ENCODE measurements around the gene DHRSX.
"Not testable (repeated sequence)": the region's sequence is repeated elsewhere in the genome, so short reads cannot be mapped to it uniquely, and the experiment has no call there.

Gene DHRSX

DNA sequence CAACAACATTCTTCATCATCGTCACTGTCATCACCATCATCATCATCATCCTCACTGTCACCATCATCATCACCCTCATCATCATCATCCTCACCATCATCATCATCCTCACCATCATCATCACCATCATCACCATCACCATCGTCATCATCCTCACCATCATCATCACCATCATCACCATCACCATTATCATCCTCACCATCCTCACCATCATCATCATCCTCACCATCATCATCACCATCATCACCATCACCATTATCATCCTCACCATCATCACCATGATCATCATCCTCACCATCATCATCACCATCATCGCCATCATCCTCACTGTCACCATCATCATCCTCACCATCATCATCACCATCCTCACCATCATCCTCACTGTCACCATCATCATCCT is 18.9 kb upstream of the DHRSX start:
- DNase-seq: not testable (repeated sequence)

DNA sequence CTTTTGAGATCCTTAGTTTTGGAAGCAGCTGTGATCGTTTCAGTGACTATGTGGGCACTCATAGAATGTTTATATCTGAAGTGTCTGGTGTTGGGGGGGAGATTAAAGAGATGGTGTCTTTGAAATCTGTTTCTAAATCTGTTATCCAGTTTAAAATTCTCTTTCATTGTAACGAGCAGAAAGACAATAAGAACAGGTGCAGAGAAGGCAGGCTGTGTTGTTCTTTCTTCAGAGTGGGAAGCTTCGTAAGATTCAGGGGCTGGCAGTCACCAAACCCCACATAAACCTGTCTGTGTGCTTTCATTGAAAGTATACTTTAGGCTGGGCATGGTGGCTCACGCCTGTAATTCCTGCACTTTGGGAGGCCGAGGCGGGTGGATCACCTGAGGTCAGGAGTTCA is 16.3 kb upstream of the DHRSX start:
- no peak for DNase-seq

DNA sequence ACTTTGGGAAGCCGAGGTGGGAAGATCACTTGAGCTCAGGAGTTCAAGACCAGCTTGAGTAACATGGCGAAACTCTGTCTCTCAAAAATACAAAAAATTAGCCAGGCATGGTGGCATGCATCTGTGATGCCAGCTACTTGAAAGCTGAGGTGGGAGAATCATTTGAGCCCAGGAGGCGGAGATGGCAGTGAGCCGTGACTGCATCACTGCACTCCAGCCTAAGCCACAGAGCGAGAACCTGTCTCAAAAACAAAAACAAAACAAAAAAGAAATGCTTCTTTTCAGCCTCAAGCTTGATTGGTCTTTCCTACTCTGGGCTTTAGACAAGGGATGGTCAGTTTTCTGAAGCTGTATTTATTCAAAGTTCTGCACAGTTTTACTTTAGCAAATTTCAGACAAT is 15.8 kb upstream of the DHRSX start:
- no peak for DNase-seq

DNA sequence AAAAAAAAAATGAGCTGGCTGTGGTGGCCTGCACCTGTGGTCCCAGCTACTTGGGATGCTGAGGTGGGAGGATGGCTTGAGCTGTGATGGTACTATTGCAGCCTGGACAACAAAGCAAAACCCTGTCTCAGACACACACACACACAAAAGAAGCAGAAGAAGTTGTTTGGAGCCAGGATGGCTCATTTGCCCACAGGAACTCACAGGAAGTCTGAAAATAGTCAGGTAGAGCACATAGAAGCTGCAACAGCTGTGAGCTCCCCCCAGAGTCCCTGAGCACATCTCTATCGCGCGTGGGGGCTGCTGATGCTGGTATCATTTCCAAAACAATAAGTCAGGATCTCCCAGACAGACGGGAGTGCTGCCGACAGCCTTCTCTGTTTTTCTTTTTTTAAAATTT is 13.4 kb upstream of the DHRSX start:
- DNase-seq: no peak

DNA sequence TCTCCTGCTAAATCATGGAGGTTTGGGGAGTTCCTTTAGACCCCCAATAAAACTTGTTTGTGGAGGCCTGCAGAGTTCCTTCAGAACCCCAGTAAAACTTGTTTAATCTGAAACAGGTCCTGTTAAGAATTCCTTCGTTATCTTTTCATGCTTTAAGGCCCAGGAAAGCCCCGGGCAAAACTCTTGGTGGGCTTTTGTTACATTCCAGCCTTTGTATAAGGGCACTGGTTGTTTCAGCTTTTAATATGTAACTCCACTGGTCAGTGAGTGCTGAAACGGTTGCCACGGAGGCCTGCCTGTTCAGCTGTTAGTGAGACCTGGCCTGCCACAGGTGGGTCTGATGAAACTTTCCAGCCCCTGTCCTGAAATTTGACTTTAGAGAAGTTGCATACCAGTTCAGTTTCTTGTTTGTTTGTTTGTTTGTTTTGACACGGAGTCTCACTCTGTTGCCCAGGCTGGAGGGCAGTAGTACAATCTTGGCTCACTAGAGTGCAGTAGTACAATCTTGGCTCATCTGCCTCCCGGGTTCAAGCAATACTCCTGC is 12.4 kb upstream of the DHRSX start:
- no peak for DNase-seq

DNA sequence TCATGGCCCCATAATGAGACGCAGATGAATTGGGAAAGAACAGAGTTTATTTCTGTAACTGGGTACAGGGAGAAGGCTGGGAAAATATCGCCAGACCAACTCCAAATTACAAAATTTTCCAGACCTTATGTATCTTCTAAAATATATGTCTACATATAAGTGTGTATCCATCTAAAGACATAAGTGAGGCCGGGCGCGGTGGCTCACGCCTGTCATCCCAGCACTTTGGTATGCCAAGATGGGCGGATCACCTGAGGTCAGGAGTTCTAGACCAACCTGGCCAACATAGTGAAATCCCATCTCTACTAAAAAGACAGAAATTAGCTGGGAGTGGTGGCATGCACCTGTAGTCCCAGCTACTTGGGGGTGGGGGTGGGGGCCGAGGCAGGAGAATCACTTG is 11.7 kb upstream of the DHRSX start:
- DNase-seq: no peak

DNA sequence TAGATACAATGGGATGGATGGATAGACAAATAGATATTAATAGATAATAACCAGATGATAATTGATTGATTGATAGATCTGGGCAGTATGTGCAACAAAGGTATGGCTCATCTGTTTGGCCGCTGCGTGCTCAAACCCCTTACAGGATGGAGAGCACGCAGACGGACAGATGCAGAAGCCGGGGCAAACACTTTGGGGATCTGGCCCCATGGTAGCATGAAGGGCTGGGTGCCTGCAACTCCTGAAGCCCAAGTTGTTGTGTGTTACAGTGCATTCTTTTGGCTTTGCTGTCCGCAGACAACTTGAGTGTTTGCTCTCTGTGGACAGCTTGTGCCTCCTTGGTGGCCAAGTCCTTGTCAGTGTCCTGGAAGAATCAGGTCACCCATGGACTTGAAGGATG is 10.6 kb upstream of the DHRSX start:
- DNase-seq: no peak

DNA sequence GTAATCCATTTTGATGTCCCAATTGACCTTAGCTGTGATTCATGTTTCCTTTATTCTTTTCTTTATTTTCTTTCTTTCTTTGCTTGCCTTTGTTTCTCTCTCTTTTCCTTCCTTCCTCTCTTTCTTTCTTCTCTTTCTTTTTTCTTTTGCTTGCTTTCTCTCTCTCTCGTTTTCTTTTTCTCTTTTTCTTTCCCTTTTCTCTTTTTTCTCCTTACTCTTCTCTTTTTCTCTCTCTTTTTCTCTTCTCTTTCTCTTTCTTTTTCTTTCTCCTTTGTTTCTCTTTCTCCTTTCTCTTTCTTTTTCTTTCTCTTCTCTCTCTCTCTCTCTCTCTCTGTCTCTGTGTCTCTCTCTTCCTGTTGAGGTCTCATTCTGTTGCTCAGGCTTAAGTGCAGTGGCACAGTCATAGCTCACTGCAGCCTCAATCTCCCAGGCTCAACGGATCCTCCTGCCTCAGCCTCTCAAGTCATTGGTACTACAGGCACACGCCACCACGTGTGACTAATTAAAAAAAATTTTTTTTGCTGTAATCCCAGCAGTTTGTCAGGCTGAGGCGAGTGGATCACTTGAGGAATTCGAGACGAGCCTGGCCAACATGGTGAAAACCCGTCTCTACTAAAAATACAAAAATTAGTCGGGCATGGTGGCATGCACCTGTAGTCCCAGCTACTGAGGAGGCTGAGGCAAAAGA is 8.0 kb upstream of the DHRSX start:
- no peak for DNase-seq

DNA sequence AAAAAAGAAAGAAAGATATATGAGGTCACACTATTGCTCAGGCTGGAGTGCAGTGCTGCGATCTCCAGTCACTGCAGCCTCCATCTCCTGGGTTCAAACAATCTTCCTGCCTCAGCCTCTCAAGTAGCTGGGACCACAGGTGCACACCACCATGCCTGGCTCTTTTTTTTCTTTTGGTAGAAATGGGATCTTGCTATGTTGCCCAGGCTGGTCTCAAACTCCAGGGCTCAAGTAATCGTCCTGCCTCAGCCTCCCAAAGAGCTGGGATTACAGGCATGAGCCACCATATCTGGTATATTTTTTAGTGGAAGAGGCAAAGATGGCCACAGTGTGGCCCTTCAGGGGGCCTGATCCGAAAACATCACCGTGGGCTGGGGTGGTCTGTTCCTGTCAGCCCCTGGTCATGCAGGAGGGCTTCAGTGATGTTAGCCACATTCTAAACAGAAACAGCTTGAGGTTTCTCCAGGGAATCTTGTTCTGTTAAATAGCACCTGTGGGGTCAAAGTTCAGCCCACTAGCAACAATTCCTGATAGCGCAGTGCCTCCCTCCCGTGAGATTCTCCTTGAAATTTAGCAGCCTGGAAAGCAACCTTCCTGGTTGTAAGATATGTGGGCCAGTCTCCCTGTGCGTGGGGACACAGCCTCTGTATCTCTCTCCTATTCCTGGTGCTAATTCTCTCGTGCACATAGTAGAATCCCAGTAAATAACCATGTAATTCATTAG is 7.3 kb upstream of the DHRSX start:
- DNase-seq: no peak

DNA sequence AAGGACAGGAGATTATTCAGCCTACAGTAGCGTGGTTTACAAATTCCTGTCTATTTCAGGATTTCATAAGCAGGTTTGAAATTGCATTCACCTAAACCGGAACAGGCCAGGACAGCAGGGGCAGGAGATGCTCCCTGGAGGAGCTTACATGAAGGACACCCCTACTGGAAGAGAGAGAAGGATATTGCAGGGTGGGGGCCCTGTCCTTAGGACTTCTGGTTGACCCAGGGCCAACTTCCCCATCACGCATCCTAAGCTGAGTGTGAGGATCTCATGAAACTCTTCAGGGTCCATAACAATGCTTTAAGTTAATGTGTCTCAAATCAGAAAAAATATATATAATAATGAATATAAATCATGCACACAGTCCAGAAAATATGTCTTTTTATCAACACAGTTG is 6.4 kb upstream of the DHRSX start:
- DNase-seq: no peak

DNA sequence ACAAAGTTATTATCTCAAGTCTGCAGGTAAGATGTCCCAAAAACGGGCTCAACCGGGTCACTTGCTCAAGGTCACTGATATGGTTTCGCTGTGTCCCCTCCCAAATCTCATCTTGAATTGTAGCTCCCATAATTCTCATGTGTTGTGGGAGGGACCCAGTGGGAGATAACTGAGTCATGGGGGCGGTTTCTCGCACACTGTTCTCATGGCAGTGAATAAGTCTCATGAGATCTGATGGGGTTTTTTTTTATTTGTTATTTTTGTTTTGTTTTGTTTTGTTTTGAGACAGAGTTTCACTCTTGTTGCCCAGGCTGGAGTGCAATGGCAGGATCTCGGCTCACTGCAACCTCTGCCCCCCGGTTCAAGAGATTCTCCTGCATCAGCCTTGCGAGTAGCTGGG is 4.6 kb upstream of the DHRSX start:
- DNase-seq: not testable (repeated sequence)

DNA sequence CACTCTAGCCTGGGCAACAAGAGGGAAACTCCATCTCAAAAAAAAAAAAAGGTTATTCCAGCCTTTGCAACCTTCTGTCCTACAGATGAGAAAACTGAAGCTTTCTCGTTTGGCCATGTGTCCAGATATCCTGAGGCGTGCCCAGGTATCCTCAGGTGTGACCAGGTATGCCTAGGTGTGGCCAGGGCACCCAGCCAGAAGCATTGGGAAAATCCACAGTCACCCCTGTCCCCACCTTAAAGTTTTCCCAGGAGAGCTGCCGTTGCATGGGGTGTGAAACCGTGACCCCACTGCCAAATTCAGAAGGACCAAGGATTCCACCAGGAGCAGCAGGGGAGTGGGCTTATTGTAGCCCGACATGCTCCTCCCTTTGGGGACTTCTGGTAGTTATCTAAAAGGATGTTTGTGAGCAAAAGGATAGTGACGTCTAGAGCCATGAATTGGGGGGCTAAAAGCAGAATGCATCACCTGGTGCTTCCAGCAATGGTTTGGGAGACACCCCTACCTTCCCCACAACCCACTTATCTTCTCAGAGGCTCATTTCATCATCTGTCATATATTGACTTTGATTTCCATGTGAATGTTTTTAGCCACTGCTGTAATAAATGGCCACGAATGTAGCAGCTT is 4.0 kb upstream of the DHRSX start:
- no peak for DNase-seq

DNA sequence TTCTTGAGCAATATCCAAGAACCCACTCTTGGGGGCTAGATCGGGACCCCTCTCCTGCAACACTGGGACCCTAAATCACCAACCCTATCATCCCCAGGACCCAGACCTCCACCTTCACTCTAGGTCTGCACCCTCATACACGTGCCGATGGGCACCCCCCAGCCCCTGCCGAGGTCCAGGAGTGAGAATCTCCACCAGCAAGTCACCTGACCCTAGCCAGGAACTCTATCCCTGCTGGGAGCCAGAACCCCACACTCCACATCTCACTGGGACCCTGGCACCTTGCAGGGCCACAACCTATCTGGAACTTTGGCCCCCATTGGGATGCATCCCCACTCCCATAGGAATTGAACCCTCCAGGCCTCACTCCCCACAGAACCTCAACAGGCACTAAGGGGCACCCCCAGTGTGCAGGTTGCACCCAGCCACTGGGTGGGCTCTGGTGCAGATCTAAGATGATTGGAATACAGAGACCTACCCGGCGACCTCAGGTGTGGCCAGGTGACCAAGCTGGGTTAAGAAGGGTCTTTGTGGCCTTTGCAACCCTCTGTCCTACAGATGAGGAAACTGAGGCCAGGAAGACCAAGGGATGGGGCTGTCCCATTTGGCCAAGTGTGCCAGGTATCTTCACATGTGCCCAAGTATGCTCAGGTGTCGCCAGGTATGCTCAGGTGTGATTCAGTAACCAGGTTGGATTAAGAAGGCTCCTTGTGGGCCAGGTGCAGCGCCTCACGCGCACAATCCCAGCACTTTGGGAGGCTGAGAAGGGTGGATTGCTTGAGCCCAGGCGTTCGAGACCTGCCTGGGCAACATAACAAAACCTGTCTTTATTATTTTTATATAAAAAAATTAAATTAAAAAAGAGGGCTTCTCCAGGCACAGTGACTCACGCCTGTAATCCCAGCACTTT is 3.1 kb upstream of the DHRSX start:
- no peak for DNase-seq

DNA sequence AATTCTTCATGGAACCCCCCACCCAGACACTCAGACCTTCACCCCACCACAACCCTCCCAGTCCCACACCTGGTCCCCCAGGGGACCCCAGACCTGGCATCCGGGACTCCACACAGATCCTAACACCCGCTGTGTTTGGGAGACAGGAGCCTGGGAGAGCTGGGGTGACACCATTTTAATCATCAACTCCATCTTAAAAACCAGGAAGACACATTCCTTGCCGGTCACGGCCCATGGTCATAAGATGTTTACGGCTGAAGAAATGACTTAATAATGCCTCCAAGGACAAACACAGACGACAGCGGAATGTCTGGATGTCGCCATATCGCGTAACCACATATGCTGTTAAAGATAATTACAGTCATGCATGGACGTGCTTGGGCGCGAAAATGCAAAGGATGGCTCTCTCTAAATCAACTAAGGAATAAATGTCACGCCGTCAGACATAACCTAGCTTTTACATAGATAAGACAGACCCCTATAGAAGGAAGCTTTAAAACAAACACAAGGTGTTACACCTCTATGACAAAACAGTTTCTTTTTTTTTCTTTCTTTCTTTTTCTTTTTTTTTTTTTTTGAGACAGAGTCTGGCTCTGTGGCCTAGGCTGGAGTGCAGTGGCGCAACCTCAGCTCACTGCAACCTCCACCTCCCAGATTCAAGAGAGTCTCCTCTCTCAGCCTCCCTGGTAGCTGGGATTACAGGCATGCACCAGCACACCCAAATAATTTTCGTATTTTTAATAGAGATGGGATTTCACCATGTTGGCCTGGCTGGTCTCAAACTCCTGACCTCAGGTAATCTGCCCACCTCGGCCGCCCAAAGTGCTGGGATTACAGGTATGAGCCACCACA is 2.1 kb upstream of the DHRSX start:
- no peak for DNase-seq

DNA sequence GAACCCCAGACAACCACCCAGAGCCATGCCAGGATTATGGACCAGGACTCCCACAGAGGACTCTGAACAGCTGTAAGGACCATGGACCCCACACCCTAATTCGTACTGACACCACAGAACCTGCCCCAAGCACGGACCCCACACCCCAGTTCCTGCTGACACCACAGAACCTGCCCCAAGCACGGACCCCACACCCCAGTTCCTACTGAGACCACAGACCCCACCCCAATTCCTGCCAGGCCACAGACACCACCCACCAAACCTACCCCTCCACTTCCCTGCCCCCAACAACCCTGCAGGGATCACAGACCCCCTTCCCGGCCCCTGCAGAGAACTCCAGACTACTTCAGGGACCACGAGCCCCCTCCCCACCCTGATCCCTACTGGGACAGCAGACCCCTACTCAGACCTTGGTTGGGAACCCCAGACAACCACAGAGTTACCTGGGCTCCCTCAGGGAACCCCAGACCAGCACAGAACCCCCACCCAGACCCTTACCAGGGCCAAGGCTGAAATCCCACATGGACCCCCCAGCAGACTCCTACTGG is 1.4 kb upstream of the DHRSX start:
- no peak for DNase-seq

DNA sequence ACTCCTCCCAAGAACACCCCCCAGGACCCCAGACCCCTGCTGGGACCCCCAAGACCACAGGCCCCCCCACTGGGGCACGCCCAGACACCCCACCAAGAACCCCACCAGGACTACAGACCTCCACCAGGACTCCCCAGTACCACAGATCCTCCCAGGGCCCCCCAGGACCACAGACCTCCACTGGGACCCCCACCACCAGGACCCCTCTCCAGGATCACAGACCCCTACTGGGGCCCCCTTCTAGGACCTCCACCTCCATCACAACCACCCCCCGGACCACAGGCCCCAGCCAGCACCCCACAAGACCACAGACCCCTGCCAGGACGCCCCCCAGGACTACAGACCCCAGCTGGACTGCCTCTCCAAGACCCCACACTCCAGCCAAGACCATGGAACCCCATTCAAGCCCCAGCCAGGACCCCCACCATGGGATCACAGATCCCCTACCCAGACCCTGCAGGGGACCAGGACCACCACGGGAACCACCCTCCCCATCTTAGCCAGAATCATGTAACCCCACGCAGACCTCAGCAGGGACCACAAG is 855 bp upstream of the DHRSX start:
- DNase-seq: no peak

DNA sequence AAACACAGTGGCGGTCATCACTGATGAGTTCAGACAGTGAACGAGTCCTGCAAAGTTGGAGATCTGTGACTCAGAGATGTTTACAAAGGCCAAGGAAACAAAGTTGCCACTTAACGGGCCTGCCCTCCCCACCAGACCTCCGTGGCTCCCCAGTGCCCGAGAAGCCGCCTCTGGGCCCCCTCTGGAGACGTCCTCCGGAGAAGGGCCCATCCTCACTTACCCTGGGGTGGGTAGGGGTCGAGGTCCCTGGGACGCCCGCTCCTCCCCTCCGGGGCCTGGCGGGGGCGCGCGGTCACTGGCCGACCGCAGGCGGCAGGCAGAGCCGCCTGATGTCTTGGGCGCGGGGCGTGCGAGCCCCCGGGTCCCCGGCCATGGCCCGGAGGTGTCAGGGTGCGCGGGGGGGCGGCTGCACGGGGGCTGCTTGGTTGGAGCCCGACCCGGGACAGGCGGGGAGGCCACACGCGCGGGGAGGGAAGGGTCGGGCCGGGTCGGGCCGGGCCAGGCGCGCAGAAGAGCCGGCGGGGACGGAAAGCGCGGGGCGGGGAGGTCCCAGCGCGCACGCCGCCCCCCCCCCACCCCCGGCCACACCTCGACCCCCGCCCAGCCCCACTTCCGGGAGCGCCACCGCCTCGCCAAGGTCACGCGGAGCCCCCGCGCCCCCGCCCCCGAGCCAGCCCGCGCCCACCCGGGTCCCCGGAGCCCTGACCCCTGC is 529 bp downstream of the DHRSX start:
- DNase-seq: no peak

DNA sequence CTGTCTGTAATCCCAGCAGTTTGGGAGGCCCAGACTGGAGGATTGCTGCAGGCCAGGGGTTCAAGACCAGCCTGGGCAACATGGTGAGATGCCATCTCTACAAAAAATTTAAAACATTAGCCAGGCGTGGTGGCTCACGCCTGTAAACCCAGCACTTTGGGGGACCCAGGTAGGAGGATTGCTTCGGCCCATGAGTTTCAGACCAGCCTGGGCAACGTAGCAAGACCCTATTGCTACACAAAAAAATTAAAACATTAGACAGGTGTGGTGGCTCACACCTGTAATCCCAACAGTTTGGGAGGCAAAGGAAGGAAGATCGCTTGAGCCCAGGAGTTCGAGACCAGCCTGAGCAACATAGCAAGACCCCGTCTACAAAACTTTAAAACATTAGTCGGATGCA is 1.3 kb downstream of the DHRSX start:
- DNase-seq: no peak

DNA sequence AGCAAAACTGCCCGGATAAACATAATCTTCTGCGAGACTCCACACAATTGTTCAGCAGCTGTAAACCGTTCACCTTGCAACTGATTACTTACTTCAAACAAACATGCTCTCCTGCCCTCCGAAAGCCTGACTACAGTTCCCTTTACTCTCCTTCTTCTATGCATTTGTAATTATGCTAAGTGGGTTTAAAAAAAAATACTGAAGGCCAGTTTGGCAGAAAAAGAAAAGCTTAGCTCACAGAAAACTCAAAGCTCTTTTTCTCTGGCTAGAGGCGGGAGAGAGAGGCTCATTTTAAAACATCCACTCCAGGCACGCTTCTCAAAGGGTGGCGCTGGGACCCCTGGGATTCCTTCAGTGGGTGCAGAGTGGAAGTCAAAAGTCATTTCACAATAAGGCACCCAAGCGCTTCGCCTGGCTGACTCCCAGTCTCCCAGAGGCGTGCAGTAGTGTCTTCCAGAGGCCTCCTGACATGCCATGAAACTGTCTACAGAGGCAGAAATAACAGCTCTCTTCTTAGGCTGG is 1.9 kb downstream of the DHRSX start:
- DNase-seq: no peak

DNA sequence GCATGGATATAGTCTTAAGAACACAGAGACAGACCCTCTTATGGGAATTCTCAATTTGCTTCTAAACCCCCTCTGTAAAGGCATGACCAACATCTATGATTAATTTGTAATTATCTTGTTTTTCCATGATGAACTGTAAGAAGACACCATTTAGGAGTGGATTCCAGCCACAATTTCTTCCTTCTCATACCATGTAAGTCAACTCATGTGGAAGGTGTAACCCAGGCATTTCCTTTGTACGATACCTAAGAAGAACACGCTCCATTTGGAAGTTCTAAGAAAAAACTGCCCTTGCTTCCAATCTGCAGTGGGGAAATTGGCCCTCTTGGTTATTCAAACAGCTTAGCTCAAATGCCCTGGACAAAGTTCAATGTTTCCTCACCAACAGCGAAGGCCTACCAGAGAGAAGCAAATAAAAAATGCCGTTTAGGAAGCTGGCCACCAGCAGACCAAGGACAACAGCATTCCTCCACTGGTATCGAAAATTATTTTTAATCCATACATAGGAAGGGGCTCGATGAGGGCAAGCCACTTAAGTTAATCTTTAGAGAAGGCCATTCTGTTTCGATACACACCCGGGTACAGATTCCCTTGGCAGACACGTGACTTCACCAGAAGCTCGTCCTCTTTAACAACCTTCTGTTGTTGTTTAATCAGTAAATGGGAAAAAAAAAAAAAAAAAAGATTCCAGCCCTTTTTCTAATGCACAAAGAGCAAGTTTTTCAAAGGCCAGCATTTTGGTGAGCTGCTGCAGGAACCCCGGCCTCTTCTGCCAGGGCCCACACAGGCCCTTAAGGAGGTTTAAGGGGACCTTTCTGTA is 2.6 kb downstream of the DHRSX start:
- DNase-seq: no peak

Measured in NCI-H510A treated with DMSO at 0.1 percent for 48 hours (cell line).